Kidney epithelial cell (primary cell): Measurements from ENCODE around the gene NPAS2. TPM values are rescaled to one million over a fixed set of nuclear protein-coding genes. Genes with fewer than 3 reads are reported as not detected.
A peak's percentile ranks its signal among the peaks of the same experiment; 100 is the strongest.

Experiments
- DNase-seq: peaks from one replicate; pipeline ENCODE4 v3.0.0-alpha.2; 2010; ENCODE audit warnings: low read depth
- H3K27me3 ChIP-seq: 2 replicates; pipeline ENCODE4 v1.6.0; 2011; ENCODE audit warnings: low read length; ENCODE audit not compliant: control insufficient read depth, insufficient read depth
- H3K36me3 ChIP-seq: 2 replicates; pipeline ENCODE4 v1.5.1; 2011; ENCODE audit warnings: low read length; ENCODE audit not compliant: control insufficient read depth, insufficient read depth
- H3K4me3 ChIP-seq: 2 replicates; pipeline ENCODE4 v1.5.1; 2011; ENCODE audit warnings: low read depth, mild to moderate bottlenecking, control low read depth, low read length
- total RNA-seq: library from RNA; depleted of rRNA; stranded (reverse); fragments of >200 nt; gene quantifications from 2 replicates; pipeline ENCODE4 v1.2.3, GENCODE V29; 2015
- TF ChIP-seq, protein P1 (sequence below): IDR thresholded peaks from 2 replicates; pipeline ENCODE4 v1.5.1; 2011; ENCODE audit warnings: mild to moderate bottlenecking, moderate library complexity, low read length, control low read depth, inconsistent platforms; ENCODE audit not compliant: insufficient read depth, poor library complexity, severe bottlenecking

NPAS2 gene
- total RNA-seq, 1 donor from 2014 or later, result 11.2 TPM

- Histone ChIP-seq H3K27me3 (no peaks in the 10 kb centered on the region), H3K36me3 (peaks cover 1% of the 10 kb centered on the region), H3K4me3 (no peak overlapping the region)
- TF ChIP-seq, protein P1, sequence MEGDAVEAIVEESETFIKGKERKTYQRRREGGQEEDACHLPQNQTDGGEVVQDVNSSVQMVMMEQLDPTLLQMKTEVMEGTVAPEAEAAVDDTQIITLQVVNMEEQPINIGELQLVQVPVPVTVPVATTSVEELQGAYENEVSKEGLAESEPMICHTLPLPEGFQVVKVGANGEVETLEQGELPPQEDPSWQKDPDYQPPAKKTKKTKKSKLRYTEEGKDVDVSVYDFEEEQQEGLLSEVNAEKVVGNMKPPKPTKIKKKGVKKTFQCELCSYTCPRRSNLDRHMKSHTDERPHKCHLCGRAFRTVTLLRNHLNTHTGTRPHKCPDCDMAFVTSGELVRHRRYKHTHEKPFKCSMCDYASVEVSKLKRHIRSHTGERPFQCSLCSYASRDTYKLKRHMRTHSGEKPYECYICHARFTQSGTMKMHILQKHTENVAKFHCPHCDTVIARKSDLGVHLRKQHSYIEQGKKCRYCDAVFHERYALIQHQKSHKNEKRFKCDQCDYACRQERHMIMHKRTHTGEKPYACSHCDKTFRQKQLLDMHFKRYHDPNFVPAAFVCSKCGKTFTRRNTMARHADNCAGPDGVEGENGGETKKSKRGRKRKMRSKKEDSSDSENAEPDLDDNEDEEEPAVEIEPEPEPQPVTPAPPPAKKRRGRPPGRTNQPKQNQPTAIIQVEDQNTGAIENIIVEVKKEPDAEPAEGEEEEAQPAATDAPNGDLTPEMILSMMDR, result peak; percentile 56
- no peak for DNase-seq
These were observed 99.4 kb downstream of the NPAS2 start for GRCh38 chr2:100919316-100919715.

DNA sequence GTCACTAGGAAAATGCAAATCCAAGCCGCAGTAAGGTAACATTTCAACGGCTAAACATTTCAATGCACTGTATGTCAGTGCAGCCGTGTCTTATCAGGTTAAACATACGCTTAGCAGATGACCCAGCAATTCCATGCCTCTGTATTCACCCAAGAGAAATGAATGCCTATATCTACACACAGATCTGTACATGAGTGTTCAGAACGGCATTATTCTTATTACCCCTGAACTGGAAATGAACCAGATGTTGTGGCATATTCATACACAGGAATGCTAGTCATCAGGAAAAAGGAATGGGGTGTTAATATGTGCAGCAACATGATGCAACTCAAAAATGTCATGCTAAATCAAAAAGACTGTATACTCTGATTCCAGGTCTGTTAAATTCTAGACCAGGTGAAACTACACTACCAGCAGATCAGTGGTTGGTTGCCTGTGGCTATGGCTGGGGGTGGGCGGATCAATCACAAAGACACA lies 101.8 kb downstream of the NPAS2 start:
- Histone ChIP-seq H3K27me3 (no peaks in the 10 kb centered on the region), H3K36me3 (peaks cover 3% of the 10 kb centered on the region), H3K4me3 (no peak overlapping the region)
- TF ChIP-seq, protein P1, result no peak
- no peak for DNase-seq

DNA sequence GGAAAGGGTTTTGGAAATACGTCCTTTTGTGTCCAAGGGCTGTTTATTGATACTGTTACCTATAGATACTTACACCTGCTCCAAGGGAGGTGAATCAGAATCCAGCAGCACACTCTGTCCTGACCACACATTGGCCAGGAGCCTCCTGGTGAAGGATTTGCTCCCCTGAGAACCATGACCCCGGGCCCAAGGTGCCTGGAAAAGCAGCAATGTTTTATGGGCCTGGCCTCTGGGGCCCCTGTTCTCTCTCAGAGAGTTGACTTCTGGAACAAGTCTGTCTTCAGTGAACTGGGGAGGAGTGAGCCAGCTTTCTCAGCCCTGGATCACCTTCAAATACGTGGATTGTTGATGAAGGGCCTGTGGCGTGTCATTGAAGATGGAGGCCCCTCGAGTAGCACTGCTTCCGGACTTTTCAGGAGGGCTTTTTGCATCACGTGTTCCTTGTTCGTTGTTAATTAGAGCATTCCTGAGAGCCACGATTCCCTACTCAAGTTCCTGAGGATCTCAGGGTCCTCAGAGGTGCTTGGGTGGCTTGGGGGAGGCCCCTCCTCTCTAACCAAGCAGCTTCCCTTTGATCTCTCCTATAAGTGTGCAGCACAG lies 103.6 kb downstream of the NPAS2 start:
- Histone ChIP-seq H3K36me3 (peaks cover 3% of the 10 kb centered on the region), H3K4me3 (no peak overlapping the region), H3K27me3 (no peaks in the 10 kb centered on the region)
- DNase-seq, result no peak
- TF ChIP-seq, protein P1, result no peak

- Histone ChIP-seq H3K36me3 (peaks cover 3% of the 10 kb centered on the region), H3K27me3 (no peaks in the 10 kb centered on the region), H3K4me3 (no peak overlapping the region)
- TF ChIP-seq, protein P1, result no peak
- no peak for DNase-seq
These were observed 104.2 kb downstream of the NPAS2 start for GRCh38 chr2:100924122-100924519.

DNA sequence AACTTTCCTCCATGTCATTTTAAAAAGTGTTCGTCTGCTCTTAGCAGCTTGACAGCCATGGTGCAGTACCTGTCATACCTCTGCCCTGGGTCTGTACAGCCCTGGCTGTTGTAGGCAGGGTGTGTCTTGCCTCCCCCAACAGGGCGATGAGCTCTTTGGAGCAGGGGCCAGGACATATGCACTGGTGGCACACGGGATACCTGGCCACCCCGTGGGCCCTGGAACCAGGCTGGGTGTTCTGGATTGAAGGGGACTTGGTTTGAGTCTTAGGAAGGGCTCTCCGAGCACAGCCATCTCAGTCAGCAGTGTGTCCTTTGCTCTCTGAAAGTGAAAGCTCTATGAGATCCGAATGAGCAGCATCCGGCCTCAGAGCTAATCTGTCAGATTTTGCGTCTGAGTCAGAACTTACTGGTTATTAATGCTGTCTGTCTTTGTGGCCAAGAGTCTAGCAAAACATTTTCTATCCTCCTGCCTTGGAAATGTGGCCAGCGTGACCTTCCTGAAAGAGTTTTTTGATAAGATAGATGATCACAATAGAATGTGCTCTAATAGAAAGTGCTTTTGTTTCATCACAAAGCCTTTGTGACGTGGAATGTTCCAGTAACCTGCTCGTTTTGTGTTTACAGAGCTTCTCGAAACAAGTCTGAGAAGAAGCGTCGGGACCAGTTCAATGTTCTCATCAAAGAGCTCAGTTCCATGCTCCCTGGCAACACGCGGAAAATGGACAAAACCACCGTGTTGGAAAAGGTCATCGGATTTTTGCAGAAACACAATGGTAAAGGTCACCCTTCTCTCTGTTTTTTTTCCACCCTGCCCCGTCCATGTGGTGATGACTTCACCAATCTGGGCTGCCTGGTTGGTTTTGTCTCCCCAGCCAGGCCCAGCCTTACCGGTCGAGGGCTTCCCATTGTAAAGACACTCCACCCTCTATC lies 104.8 kb downstream of the NPAS2 start:
- DNase-seq, result no peak
- H3K4me3 ChIP-seq, result no peak overlapping the region

More for the DNA sequence above, 104.8 kb downstream of the NPAS2 start:
- Histone ChIP-seq H3K36me3 (peaks cover 3% of the 10 kb centered on the region), H3K27me3 (no peaks in the 10 kb centered on the region)
- TF ChIP-seq, protein P1, result no peak
